ENCODE results near the gene TEX264.

The TEX264 gene

GRCh38 chr3:51691021-51691420 is 20.0 kb downstream of the TEX264 start:
- DNase-seq (ENCODE audit: low read depth in 1 of 2, low spot score in 1 of 2), result no peak
- Histone ChIP-seq H3K27me3 (ENCODE audit: insufficient read depth, poor library complexity, severe bottlenecking) (no peaks in the 10 kb centered on the region), H3K4me3 (replicated peaks; ENCODE audit: insufficient read depth, low read length) (no peak overlapping the region), H3K27ac (replicated peaks) (no peak overlapping the region)
- TF ChIP-seq GABPA (IDR thresholded peaks at IDR 0.05; ENCODE audit: low read depth) (no peak), CTCF (IDR thresholded peaks at IDR 0.05; ENCODE audit: insufficient read depth, low read length) (no peak), SPI1 (IDR thresholded peaks at IDR 0.05; ENCODE audit: borderline replicate concordance, low read depth) (no peak), POLR2AphosphoS5 (IDR thresholded peaks at IDR 0.05; ENCODE audit: low read depth) (no peak), REST (IDR thresholded peaks at IDR 0.05; ENCODE audit: insufficient replicate concordance, low read depth) (no peak)

- TF ChIP-seq POLR2AphosphoS5 (IDR thresholded peaks at IDR 0.05; ENCODE audit: low read depth) (no peak), CTCF (IDR thresholded peaks at IDR 0.05; ENCODE audit: insufficient read depth, low read length) (no peak), SPI1 (IDR thresholded peaks at IDR 0.05; ENCODE audit: borderline replicate concordance, low read depth) (no peak), REST (IDR thresholded peaks at IDR 0.05; ENCODE audit: insufficient replicate concordance, low read depth) (no peak), GABPA (IDR thresholded peaks at IDR 0.05; ENCODE audit: low read depth) (no peak)
- no peak overlapping the region for H3K27ac ChIP-seq (replicated peaks)
- no peak for DNase-seq (ENCODE audit: low read depth in 1 of 2, low spot score in 1 of 2)
- no peaks in the 10 kb centered on the region for H3K27me3 ChIP-seq (ENCODE audit: insufficient read depth, poor library complexity, severe bottlenecking)
- no peak overlapping the region for H3K4me3 ChIP-seq (replicated peaks; ENCODE audit: insufficient read depth, low read length)
Observed at GRCh38 chr3:51691949-51692348, 20.9 kb downstream of the TEX264 start.

- H3K27ac ChIP-seq (replicated peaks), result no peak overlapping the region
- H3K4me3 ChIP-seq (replicated peaks; ENCODE audit: insufficient read depth, low read length), result no peak overlapping the region
- TF ChIP-seq POLR2AphosphoS5 (IDR thresholded peaks at IDR 0.05; ENCODE audit: low read depth) (no peak), GABPA (IDR thresholded peaks at IDR 0.05; ENCODE audit: low read depth) (no peak), SPI1 (IDR thresholded peaks at IDR 0.05; ENCODE audit: borderline replicate concordance, low read depth) (no peak), REST (IDR thresholded peaks at IDR 0.05; ENCODE audit: insufficient replicate concordance, low read depth) (no peak), CTCF (IDR thresholded peaks at IDR 0.05; ENCODE audit: insufficient read depth, low read length) (no peak)
- H3K27me3 ChIP-seq (ENCODE audit: insufficient read depth, poor library complexity, severe bottlenecking), result no peaks in the 10 kb centered on the region
- no peak for DNase-seq (ENCODE audit: low read depth in 1 of 2, low spot score in 1 of 2)
Observed at GRCh38 chr3:51692980-51693395, 21.9 kb downstream of the TEX264 start.

Measured in HL-60 (cell line).